IMR-90 (cell line): ENCODE measurements around the gene SLC26A1. TPM values are rescaled to one million over a fixed set of nuclear protein-coding genes. Genes with fewer than 3 reads are reported as not detected.
A peak's percentile ranks its signal among the peaks of the same experiment; 100 is the strongest.

Source experiments
- ATAC-seq: fragments of 200-7000 bp; cut with Tn5 transposase; 2 replicates; pipeline ENCODE4 v1.9.1; 2020; ENCODE audit warnings: low read depth, mild to moderate bottlenecking, moderate library complexity
- BruUV-seq: library from RNA; stranded (reverse); fragments of 400-500 nt; replicated peaks from 2 replicates; lab custom pipeline; 2021; lab: Mats Ljungman, UMichigan
- CTCF ChIA-PET: fragments of 300-600 bp; formaldehyde crosslinking; extraction: SDS; loops from one replicate; lab custom pipeline; 2021; ENCODE audit warnings: antibody characterized with exemption; lab: Yijun Ruan, JAX
- POLR2A ChIA-PET: fragments of 300-600 bp; sonication (Branson Sonifier 250); formaldehyde crosslinking; loops from one replicate; lab custom pipeline; 2022; ENCODE audit warnings: antibody characterized with exemption; ENCODE audit not compliant: unreplicated experiment; lab: Charles Lee
- DNase-seq: peaks from one replicate; pipeline ENCODE4 v3.0.0; 2013
- H2AFZ ChIP-seq: replicated peaks from 2 replicates; pipeline ENCODE3; 2013; ENCODE audit warnings: low read length, mild to moderate bottlenecking; ENCODE audit not compliant: poor library complexity
- H2AK5ac ChIP-seq: 2 replicates; pipeline ENCODE4 v1.6.1; 2013; ENCODE audit warnings: low read depth, low read length, inconsistent platforms
- H2AK9ac ChIP-seq: replicated peaks from 2 replicates; pipeline ENCODE3; 2013; ENCODE audit warnings: mild to moderate bottlenecking, low read depth, low read length, moderate library complexity; ENCODE audit not compliant: poor library complexity
- H2BK120ac ChIP-seq: 2 replicates; pipeline ENCODE4 v1.6.1; 2013; ENCODE audit warnings: low read depth, low read length, inconsistent platforms
- H2BK15ac ChIP-seq: 3 replicates; pipeline ENCODE4 v1.6.1; 2013; ENCODE audit warnings: low read depth, low read length, inconsistent platforms
- H2BK20ac ChIP-seq: 2 replicates; pipeline ENCODE4 v1.6.1; 2013; ENCODE audit warnings: low read depth, mild to moderate bottlenecking, inconsistent platforms, low read length, moderate library complexity
- H2BK5ac ChIP-seq: 2 replicates; pipeline ENCODE4 v1.6.1; 2013; ENCODE audit warnings: mild to moderate bottlenecking, low read depth, low read length, inconsistent platforms; ENCODE audit not compliant: poor library complexity, severe bottlenecking
- H3K14ac ChIP-seq: replicated peaks from 2 replicates; pipeline ENCODE4 v1.6.1; 2013; ENCODE audit warnings: low read depth, low read length, inconsistent platforms
- H3K18ac ChIP-seq: 2 replicates; pipeline ENCODE4 v1.6.1; 2013; ENCODE audit warnings: low read depth, low read length, control low read depth
- H3K23ac ChIP-seq: 2 replicates; pipeline ENCODE4 v1.6.1; 2013; ENCODE audit warnings: low read depth, low read length, inconsistent platforms
- H3K27ac ChIP-seq: 2 replicates; pipeline ENCODE4 v1.5.1; 2013; ENCODE audit warnings: mild to moderate bottlenecking, control low read depth, low read length; ENCODE audit not compliant: insufficient read depth
- H3K27me3 ChIP-seq: 2 replicates; pipeline ENCODE4 v1.6.1; 2013; ENCODE audit warnings: low read length; ENCODE audit not compliant: control insufficient read depth, insufficient read depth
- H3K36me3 ChIP-seq: 2 replicates; pipeline ENCODE4 v1.6.1; 2013; ENCODE audit warnings: low read length, mixed read lengths; ENCODE audit not compliant: control insufficient read depth, insufficient read depth
- H3K4ac ChIP-seq: 2 replicates; pipeline ENCODE4 v1.6.1; 2013; ENCODE audit warnings: low read depth, low read length, inconsistent platforms
- H3K4me1 ChIP-seq: 2 replicates; pipeline ENCODE4 v1.6.1; 2013; ENCODE audit warnings: low read length, mixed read lengths; ENCODE audit not compliant: control insufficient read depth, insufficient read depth
- H3K4me2 ChIP-seq: 2 replicates; pipeline ENCODE4 v1.6.1; 2013; ENCODE audit warnings: low read depth, mild to moderate bottlenecking, control low read depth, low read length, moderate library complexity
- H3K4me3 ChIP-seq: 2 replicates; pipeline ENCODE4 v1.5.1; 2013; ENCODE audit warnings: low read depth, mild to moderate bottlenecking, control low read depth, low read length, moderate library complexity; ENCODE audit not compliant: insufficient read depth
- H3K56ac ChIP-seq: 2 replicates; pipeline ENCODE4 v1.6.1; 2013; ENCODE audit warnings: low read length, inconsistent platforms; ENCODE audit not compliant: insufficient read depth; ENCODE audit errors: extremely low read depth
- H3K79me1 ChIP-seq, 2 experiments: 2 replicates each; pipeline ENCODE4 v1.6.1; 2013; ENCODE audit warnings: low read length in 2 of 2, inconsistent platforms in 1 of 2, low read depth in 1 of 2
- H3K9ac ChIP-seq: 2 replicates; pipeline ENCODE4 v1.6.1; 2013; ENCODE audit warnings: low read depth, low read length, control low read depth
- H3K9me1 ChIP-seq: 2 replicates; pipeline ENCODE4 v1.6.1; 2013; ENCODE audit warnings: low read length, inconsistent platforms; ENCODE audit not compliant: insufficient read depth
- H3K9me3 ChIP-seq: 2 replicates; pipeline ENCODE4 v1.6.1; 2013; ENCODE audit warnings: low read length; ENCODE audit not compliant: control insufficient read depth, insufficient read depth
- H4K20me1 ChIP-seq: 2 replicates; pipeline ENCODE4 v1.6.1; 2013; ENCODE audit warnings: low read length, inconsistent platforms; ENCODE audit not compliant: insufficient read depth
- H4K5ac ChIP-seq: 2 replicates; pipeline ENCODE4 v1.6.1; 2013; ENCODE audit warnings: mild to moderate bottlenecking, low read depth, low read length, control low read depth
- H4K8ac ChIP-seq, 2 experiments: 2 replicates each; pipeline ENCODE4 v1.6.1; 2013; ENCODE audit warnings: low read depth in 2 of 2, low read length in 2 of 2, control low read depth in 1 of 2, inconsistent platforms in 1 of 2
- H4K91ac ChIP-seq: 2 replicates; pipeline ENCODE4 v1.6.1; 2013; ENCODE audit warnings: low read depth, low read length, inconsistent platforms; ENCODE audit not compliant: insufficient read depth
- BHLHE40 ChIP-seq: fragments of 150-350 bp; IDR thresholded peaks from 2 replicates; pipeline ENCODE4 v1.6.1; 2016; ENCODE audit warnings: mild to moderate bottlenecking, low read depth, low read length
- CEBPB ChIP-seq: IDR thresholded peaks from 2 replicates; pipeline ENCODE4 v1.6.1; 2012; ENCODE audit warnings: low read depth, low read length, improper control_type of control experiment
- POLR2A ChIP-seq: IDR thresholded peaks from 2 replicates; pipeline ENCODE4 v1.6.1; 2012; ENCODE audit warnings: mild to moderate bottlenecking, low read depth, low read length
- WGBS, 2 experiments: methylation state at CpG; one replicate each; pipeline versions ENCODE4 v1.1.5 to v1.1.7; 2013; ENCODE audit warnings: missing lambda C conversion rate in 2 of 2; ENCODE audit not compliant: insufficient read length in 1 of 2; ENCODE audit errors: extremely low coverage in 2 of 2; 5-methylcytosine and 5-hydroxymethylcytosine counted together
- dilution Hi-C: fragments of 300-500 bp; cut with HindIII; formaldehyde crosslinking; loops from one replicate; pipeline ENCODE4 v1.14.3; 2018; ENCODE audit warnings: low sequenced_read_pairs; ENCODE audit not compliant: unreplicated experiment
- in situ Hi-C: fragments of 300-500 bp; cut with MboI; formaldehyde crosslinking; loops from 3 replicates; pipeline ENCODE4 v1.14.3; 2019; ENCODE audit warnings: low sequenced_read_pairs, inconsistent platforms, mixed read lengths
- intact Hi-C: fragments of 100-400 bp; cut with micrococcal nuclease; formaldehyde crosslinking; loops from 2 replicates; pipeline ENCODE4 v1.10.0; 2022
- polyA plus RNA-seq, 3 experiments: library from polyadenylated mRNA; depleted of rRNA; stranded (reverse); fragments of >200 nt; gene quantifications; 2 replicates each; pipeline ENCODE4 v1.2.3, GENCODE V29; 2012; ENCODE audit warnings: low replicate concordance in 1 of 3
- total RNA-seq: library from RNA; depleted of rRNA; stranded (reverse); fragments of >200 nt; gene quantifications from 2 replicates; pipeline ENCODE4 v1.2.3, GENCODE V29; 2012

The SLC26A1 gene
- total and polyA plus RNA-seq, 2 of the 4 experiments (the other 2 are of a cell fraction) = 0.09 TPM; not detected in 1

- in situ Hi-C loops = no loop called here
- dilution Hi-C loops = no loop called here
- CTCF ChIA-PET = no interaction called here
Measured at GRCh38 chr4:1002131-1002630, 9.0 kb upstream of the SLC26A1 start.

More at GRCh38 chr4:1002131-1002630, 9.0 kb upstream of the SLC26A1 start:
- H3K9ac ChIP-seq = no peak overlapping the region
- H2BK120ac ChIP-seq = no peak overlapping the region
- H4K20me1 ChIP-seq = peaks cover 9% of the 10 kb centered on the region
- H3K27ac ChIP-seq = no peak overlapping the region
- H4K8ac ChIP-seq = no peak overlapping the region
- H3K9me1 ChIP-seq = no peaks in the 10 kb centered on the region
- no peaks in the 10 kb centered on the region for H3K79me1 ChIP-seq
- H4K91ac ChIP-seq = no peak overlapping the region
- DNase-seq = no peak
- H3K18ac ChIP-seq = no peak overlapping the region
- no peak overlapping the region for H2BK20ac ChIP-seq
- peak overlapping the region; percentile 0 for H2AFZ ChIP-seq
- H2AK9ac ChIP-seq = peak overlapping the region; percentile 15
- no peak overlapping the region for H2AK5ac ChIP-seq
- no peak overlapping the region for H3K23ac ChIP-seq
- H3K27me3 ChIP-seq = peaks cover 69% of the 10 kb centered on the region
- peaks cover 4% of the 10 kb centered on the region; the same call in 1 of the 2 replicates for H3K4me1 ChIP-seq
- H2BK5ac ChIP-seq = no peak overlapping the region
- intact Hi-C loops = no loop called here
- H2BK15ac ChIP-seq = no peak overlapping the region
- H3K36me3 ChIP-seq = no peaks in the 10 kb centered on the region
- POLR2A ChIA-PET = no interaction called here
- H3K4ac ChIP-seq = no peak overlapping the region
- TF ChIP-seq CEBPB (peak; percentile 92), BHLHE40 (peak; percentile 95), POLR2A (no peak)
- H3K9me3 ChIP-seq = peaks cover 3% of the 10 kb centered on the region
- no peak overlapping the region for H3K14ac ChIP-seq
- peak; percentile 16 for ATAC-seq
- no TSS peak for BruUV-seq
- no peak overlapping the region for H4K5ac ChIP-seq
- H3K4me2 ChIP-seq = no peak overlapping the region
- no peak overlapping the region for H3K4me3 ChIP-seq
- WGBS, 2 experiments = 5% methylated on average over 22 of the region's 54 CpGs; no CpG with 5 or more reads in 1 of the 2 experiments
- no peak overlapping the region for H3K56ac ChIP-seq
